Spleen (tissue), 11 donors: ENCODE data around the gene VEPH1. TPM values are rescaled to one million over a fixed set of nuclear protein-coding genes. Genes with fewer than 3 reads are reported as not detected.

Source experiments
- DNase-seq: peaks from one replicate; pipeline ENCODE4 v3.0.0-alpha.2; 2020
- H3K27ac ChIP-seq, 8 donors: fragments of 200-600 bp; sonication (generic) in 7 of 8; 1 replicate in 4 of 8; 2 replicates in 4 of 8; pipeline versions ENCODE4 v1.5.0 to v1.8.0; 2016 to 2021; ENCODE audit warnings: inconsistent platforms in 4 of 8, mild to moderate bottlenecking in 4 of 8, moderate library complexity in 1 of 8
- H3K27me3 ChIP-seq, 7 donors: fragments of 200-600 bp; sonication (generic) in 6 of 7; replicated peaks in 1 of 7; 1 replicate in 4 of 7; 2 replicates in 3 of 7; pipeline versions ENCODE4 v1.5.0 to v1.8.0; 2016 to 2021; ENCODE audit warnings: inconsistent platforms in 3 of 7, mild to moderate bottlenecking in 1 of 7
- H3K36me3 ChIP-seq, 6 donors: fragments of 200-600 bp; sonication (generic) in 5 of 6; 1 replicate in 4 of 6; 2 replicates in 2 of 6; pipeline versions ENCODE4 v1.5.0 to v1.8.0; 2016 to 2021; ENCODE audit warnings: inconsistent platforms in 2 of 6
- H3K4me1 ChIP-seq, 6 donors: fragments of 200-600 bp; sonication (generic) in 5 of 6; 1 replicate in 3 of 6; 2 replicates in 3 of 6; pipeline versions ENCODE4 v1.5.0 to v1.8.0; 2016 to 2021; ENCODE audit warnings: inconsistent platforms in 3 of 6
- H3K4me3 ChIP-seq, 8 donors: fragments of 200-600 bp; sonication (generic) in 7 of 8; 1 replicate in 4 of 8; 2 replicates in 4 of 8; pipeline versions ENCODE4 v1.5.0 to v1.8.0; 2016 to 2021; ENCODE audit warnings: inconsistent platforms in 4 of 8, mild to moderate bottlenecking in 4 of 8, moderate library complexity in 2 of 8
- H3K9me3 ChIP-seq, 8 donors: fragments of 200-600 bp; sonication (generic) in 7 of 8; 1 replicate in 4 of 8; 2 replicates in 4 of 8; pipeline versions ENCODE4 v1.5.0 to v1.8.0; 2016 to 2021; ENCODE audit warnings: inconsistent platforms in 4 of 8
- CTCF ChIP-seq, 11 experiments: fragments of 200-600 bp in 7 of 11; fragments of 450-650 bp in 4 of 11; sonication (generic) in 4 of 11; IDR thresholded peaks in 8 of 11; conservative IDR thresholded peaks in 3 of 11; 1 replicate in 7 of 11; 2 replicates in 4 of 11; pipeline versions ENCODE4 v1.4.0 to v1.8.0; 2016 to 2021; ENCODE audit warnings: antibody characterized with exemption in 11 of 11, inconsistent platforms in 4 of 11, mild to moderate bottlenecking in 1 of 11
- POLR2A ChIP-seq, 3 donors: fragments of 450-650 bp; IDR thresholded peaks; one replicate each; pipeline ENCODE4 v1.5.1; 2017; ENCODE audit warnings: antibody characterized with exemption in 3 of 3, mild to moderate bottlenecking in 1 of 3
- POLR2AphosphoS5 ChIP-seq, 3 donors: sonication (generic); formaldehyde crosslinking; IDR thresholded peaks; one replicate each; pipeline ENCODE4 v1.5.1; 2017; ENCODE audit warnings: antibody characterized with exemption in 3 of 3
- WGBS, 5 donors: extraction: QIAGEN DNeasy Blood & Tissue Kit in 3 of 5; methylation state at CpG; one replicate each; pipeline versions ENCODE4 v1.1.5 to v1.1.7; 2013 to 2018; 5-methylcytosine and 5-hydroxymethylcytosine counted together
- intact Hi-C: fragments of 100-400 bp; cut with DNase I; formaldehyde crosslinking; loops from one replicate; pipeline ENCODE4 v1.15.0; 2023; ENCODE audit warnings: low total_unique reads
- polyA plus RNA-seq, 3 donors: library from polyadenylated mRNA; stranded (reverse); fragments of 200-250 nt; gene quantifications; one replicate each; pipeline ENCODE4 v1.2.1, GENCODE V29; 2013
- total RNA-seq, 7 donors: library from RNA; depleted of rRNA in 3 of 7; stranded (reverse); fragments of >200 nt in 3 of 7; fragmentation: NEBNext Ultra II Directional in 4 of 7; extraction: Animal tissue kit (Norgen Biotek cat#: 25700) in 4 of 7; gene quantifications; one replicate each; pipeline versions ENCODE4 v1.1.0 to v1.2.1, GENCODE V29; 2016 to 2021
- donor health status: healthy with polysubstance abuse.
- donor health status: DM: no; HTN: no; CAD: no; lungs with moderate emphysema.
- donor health status: DM: no; HTN: no; CAD: no.
- donor health status: Bipolar disorder and iron deficiency.
- donor health status: healthy.
- donor health status: DM: no; HTN: no; CAD: no.
- donor health status: DM: yes; HTN: yes; CAD: no.

VEPH1 gene
- total and polyA plus RNA-seq, 10 donors = 0.26 to 19.6 (median 5.8) TPM

DNA sequence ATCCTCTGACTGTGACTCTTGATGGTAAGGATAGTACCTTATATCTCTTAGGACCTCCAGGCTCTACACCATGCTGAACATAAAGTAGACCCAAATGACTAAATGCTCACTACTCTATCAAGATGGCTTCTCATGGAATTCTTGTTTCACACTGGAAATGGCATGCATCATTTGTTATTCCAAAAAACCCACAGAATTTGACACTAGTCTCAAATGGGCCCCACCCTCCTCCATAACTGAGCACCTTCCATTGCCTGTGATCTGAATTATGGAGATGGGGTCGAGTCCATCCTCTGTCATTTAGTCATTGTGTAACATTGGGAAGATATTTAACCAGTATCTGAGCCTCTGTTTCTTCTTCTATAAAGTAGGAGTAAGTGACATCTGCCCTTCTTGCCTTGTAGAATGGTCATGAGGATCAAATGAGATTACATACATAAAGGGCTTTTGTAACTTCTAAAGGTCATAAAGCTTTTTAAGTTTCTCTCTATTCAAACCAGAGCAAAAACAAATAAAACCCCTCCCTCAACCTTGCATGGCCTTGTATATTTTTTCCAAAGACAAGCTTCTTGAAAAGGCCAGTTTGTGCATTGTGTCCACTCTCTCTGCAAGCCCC lies 123.6 kb downstream of the VEPH1 start:
- H3K9me3 ChIP-seq = no peaks in the 10 kb centered on the region
- TF ChIP-seq POLR2A (IDR thresholded peaks at IDR 0.05) (no peak), CTCF (IDR thresholded peaks at IDR 0.05 in 8 of 11, conservative IDR thresholded peaks at IDR 0.05 in 3 of 11) (no peak), POLR2AphosphoS5 (IDR thresholded peaks at IDR 0.05) (no peak)
- H3K27ac ChIP-seq = no peak overlapping the region
- H3K36me3 ChIP-seq = no peaks in the 10 kb centered on the region
- intact Hi-C loops = no loop called here
- DNase-seq = no peak
- WGBS, 5 donors = 69 to 76% (median 75%) methylated on average over 1 of the region's 1 CpG
- H3K27me3 ChIP-seq = no peaks in the 10 kb centered on the region
- H3K4me3 ChIP-seq = no peak overlapping the region
- no peaks in the 10 kb centered on the region for H3K4me1 ChIP-seq

DNA sequence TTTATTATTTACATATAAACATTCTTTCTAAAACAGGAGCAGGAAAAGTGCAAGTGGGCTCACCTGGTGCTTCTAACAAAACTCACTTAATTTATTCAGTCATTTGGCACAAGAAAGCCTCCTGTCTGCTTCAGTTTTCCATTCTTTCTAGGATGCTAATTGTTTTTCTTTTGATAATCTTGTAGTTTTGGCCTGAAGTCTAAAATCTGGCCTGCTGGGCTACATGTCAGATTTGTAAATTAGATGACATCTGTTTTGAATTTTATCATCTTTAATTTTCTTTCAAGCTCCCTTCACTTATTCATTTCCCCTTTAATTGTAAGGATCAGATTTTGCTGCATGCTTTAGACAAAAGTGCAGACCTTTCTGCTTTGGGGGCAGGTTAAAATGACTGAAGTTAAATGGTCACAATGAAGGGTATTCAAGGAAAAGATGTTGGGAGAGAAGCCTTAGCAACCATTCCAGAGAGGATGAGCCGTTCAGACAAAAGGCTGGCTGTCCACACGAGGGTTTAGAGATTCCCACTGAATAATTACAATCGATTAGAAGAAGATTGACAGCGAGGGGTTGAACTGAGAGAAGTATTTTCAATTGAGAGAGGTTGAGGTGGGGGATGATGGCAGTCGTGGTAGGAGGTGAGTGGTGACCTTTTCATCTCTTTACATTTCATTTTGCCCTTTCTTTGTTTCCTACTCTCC lies 126.5 kb downstream of the VEPH1 start:
- no peaks in the 10 kb centered on the region for H3K4me1 ChIP-seq
- no peaks in the 10 kb centered on the region for H3K36me3 ChIP-seq
- TF ChIP-seq POLR2AphosphoS5 (IDR thresholded peaks at IDR 0.05) = no peak
- TF ChIP-seq POLR2A (IDR thresholded peaks at IDR 0.05) = no peak
- TF ChIP-seq CTCF (IDR thresholded peaks at IDR 0.05 in 8 of 11, conservative IDR thresholded peaks at IDR 0.05 in 3 of 11) = no peak
- 59 to 88% (median 79%) methylated on average over 5 of the region's 5 CpGs for WGBS, 5 donors
- H3K4me3 ChIP-seq = no peak overlapping the region
- DNase-seq = no peak
- intact Hi-C loops = no loop called here
- H3K9me3 ChIP-seq = no peaks in the 10 kb centered on the region
- no peaks in the 10 kb centered on the region for H3K27me3 ChIP-seq
- no peak overlapping the region for H3K27ac ChIP-seq

GRCh38 chr3:157375342-157375986 lies 127.8 kb downstream of the VEPH1 start:
- intact Hi-C loops = no loop called here
- H3K36me3 ChIP-seq = no peaks in the 10 kb centered on the region
- no peaks in the 10 kb centered on the region for H3K27me3 ChIP-seq
- DNase-seq = no peak
- H3K4me1 ChIP-seq = no peaks in the 10 kb centered on the region
- no peak overlapping the region for H3K27ac ChIP-seq
- H3K9me3 ChIP-seq = no peaks in the 10 kb centered on the region
- 75 to 85% (median 82%) methylated on average over 4 of the region's 4 CpGs for WGBS, 5 donors
- H3K4me3 ChIP-seq = no peak overlapping the region
- TF ChIP-seq POLR2A (IDR thresholded peaks at IDR 0.05) (no peak), POLR2AphosphoS5 (IDR thresholded peaks at IDR 0.05) (no peak), CTCF (IDR thresholded peaks at IDR 0.05 in 8 of 11, conservative IDR thresholded peaks at IDR 0.05 in 3 of 11) (no peak)

GRCh38 chr3:157374933-157375332 lies 128.3 kb downstream of the VEPH1 start:
- Histone ChIP-seq H3K4me1 (no peaks in the 10 kb centered on the region), H3K27ac (no peak overlapping the region), H3K4me3 (no peak overlapping the region), H3K9me3 (no peaks in the 10 kb centered on the region), H3K36me3 (no peaks in the 10 kb centered on the region), H3K27me3 (no peaks in the 10 kb centered on the region)
- intact Hi-C loops = no loop called here
- DNase-seq = no peak
- TF ChIP-seq POLR2AphosphoS5 (IDR thresholded peaks at IDR 0.05) = no peak
- no peak for TF ChIP-seq CTCF (IDR thresholded peaks at IDR 0.05 in 8 of 11, conservative IDR thresholded peaks at IDR 0.05 in 3 of 11)
- no peak for TF ChIP-seq POLR2A (IDR thresholded peaks at IDR 0.05)
- WGBS, 5 donors = 91 to 99% (median 95%) methylated on average over 3 of the region's 3 CpGs
